Endodermal cell (in vitro differentiated cells): ENCODE data around the gene CACTIN. TPM values are rescaled to one million over a fixed set of nuclear protein-coding genes. Genes with fewer than 3 reads are reported as not detected.

Experiments
- DNase-seq: peaks from one replicate; pipeline ENCODE4 v3.0.0-alpha.2; 2017
- H3K27ac ChIP-seq: 2 replicates; pipeline ENCODE4 v1.5.1; 2013; ENCODE audit warnings: mild to moderate bottlenecking, low read depth, low read length, moderate library complexity
- H3K27me3 ChIP-seq: 2 replicates; pipeline ENCODE4 v1.6.1; 2013; ENCODE audit warnings: mild to moderate bottlenecking, low read length, moderate library complexity; ENCODE audit not compliant: insufficient read depth, control insufficient read depth, poor library complexity, severe bottlenecking
- H3K36me3 ChIP-seq: 2 replicates; pipeline ENCODE4 v1.7.0; 2013; ENCODE audit warnings: mild to moderate bottlenecking, low read length, moderate library complexity; ENCODE audit not compliant: control insufficient read depth, insufficient read depth
- H3K4me1 ChIP-seq: one replicate; pipeline ENCODE4 v1.7.0; 2013; ENCODE audit warnings: low read length; ENCODE audit not compliant: control insufficient read depth, insufficient read depth
- H3K4me3 ChIP-seq: 2 replicates; pipeline ENCODE4 v1.5.1; 2013; ENCODE audit warnings: mild to moderate bottlenecking, low read length, moderate library complexity
- H3K9ac ChIP-seq: 2 replicates; pipeline ENCODE4 v1.6.1; 2013; ENCODE audit warnings: mild to moderate bottlenecking, low read length, moderate library complexity; ENCODE audit not compliant: poor library complexity, severe bottlenecking; ENCODE audit errors: extremely low read depth
- H3K9me3 ChIP-seq: 2 replicates; pipeline ENCODE4 v1.6.1; 2013; ENCODE audit warnings: mild to moderate bottlenecking, low read length, moderate library complexity; ENCODE audit not compliant: control insufficient read depth
- H3K27ac Mint-ChIP-seq: 2 replicates; pipeline ENCODE4 v1.8.0; 2020; ENCODE audit warnings: mixed read lengths
- H3K27me3 Mint-ChIP-seq: 2 replicates; pipeline ENCODE4 v1.8.0; 2021; ENCODE audit warnings: mild to moderate bottlenecking, mixed read lengths; ENCODE audit not compliant: insufficient read depth
- H3K36me3 Mint-ChIP-seq: 2 replicates; pipeline ENCODE4 v1.8.0; 2020; ENCODE audit warnings: low read depth, mixed read lengths
- H3K4me1 Mint-ChIP-seq: 2 replicates; pipeline ENCODE4 v1.8.0; 2020; ENCODE audit warnings: mixed read lengths
- H3K4me3 Mint-ChIP-seq: 2 replicates; pipeline ENCODE4 v1.8.0; 2020; ENCODE audit warnings: mild to moderate bottlenecking, moderate library complexity, mixed read lengths
- H3K9me3 Mint-ChIP-seq: 2 replicates; pipeline ENCODE4 v1.8.0; 2020; ENCODE audit warnings: mild to moderate bottlenecking, mixed read lengths
- CTCF ChIP-seq: fragments of 200-600 bp; sonication (generic); conservative IDR thresholded peaks from 2 replicates; pipeline ENCODE4 v1.5.0; 2021; ENCODE audit warnings: antibody characterized with exemption, mild to moderate bottlenecking
- WGBS, 2 experiments: methylation state at CpG; one replicate each; pipeline versions ENCODE4 v1.1.5 to v1.1.7; 2013; ENCODE audit warnings: missing lambda C conversion rate in 2 of 2, mixed read lengths in 1 of 2; ENCODE audit not compliant: insufficient coverage in 1 of 2, insufficient read length in 1 of 2; 5-methylcytosine and 5-hydroxymethylcytosine counted together
- total RNA-seq, 2 donors: library from RNA; stranded (reverse); fragmentation: NEBNext Ultra II Directional in 1 of 2; extraction: Animal tissue kit (Norgen Biotek cat#: 25700) in 1 of 2; gene quantifications; 2 replicates in 1 of 2; 3 replicates in 1 of 2; pipeline ENCODE4 v1.2.1, GENCODE V29; 2021

The CACTIN gene
- total RNA-seq, 2 donors from 2014 or later, result 31.5 to 33.5 TPM

GRCh38 chr19:3612330-3612729 lies 14.3 kb downstream of the CACTIN start:
- Histone ChIP-seq H3K9ac (no peak overlapping the region), H3K9me3 (no peaks in the 10 kb centered on the region), H3K27me3 (no peaks in the 10 kb centered on the region), H3K4me1 (no peaks in the 10 kb centered on the region), H3K4me3 (no peak overlapping the region), H3K36me3 (peaks cover 7% of the 10 kb centered on the region), H3K27ac (no peak overlapping the region)
- H3K4me1 Mint-ChIP-seq, result peaks cover 3% of the 10 kb centered on the region
- no peak for DNase-seq
- H3K27me3 Mint-ChIP-seq, result peaks cover under 1% of the 10 kb centered on the region
- peaks cover 21% of the 10 kb centered on the region for H3K36me3 Mint-ChIP-seq
- WGBS, 2 experiments, result 94 to 96% methylated on average over 28 to 33 of the region's 33 CpGs
- TF ChIP-seq CTCF, result no peak
- H3K9me3 Mint-ChIP-seq, result no peaks in the 10 kb centered on the region
- no peak overlapping the region for H3K4me3 Mint-ChIP-seq
- no peak overlapping the region for H3K27ac Mint-ChIP-seq

- Histone ChIP-seq H3K9me3 (no peaks in the 10 kb centered on the region), H3K9ac (no peak overlapping the region), H3K4me1 (no peaks in the 10 kb centered on the region), H3K27ac (no peak overlapping the region), H3K36me3 (peaks cover 7% of the 10 kb centered on the region), H3K4me3 (no peak overlapping the region), H3K27me3 (no peaks in the 10 kb centered on the region)
- peaks cover 6% of the 10 kb centered on the region for H3K4me1 Mint-ChIP-seq
- no peaks in the 10 kb centered on the region for H3K9me3 Mint-ChIP-seq
- no peak overlapping the region for H3K27ac Mint-ChIP-seq
- no peak for DNase-seq
- no peak for TF ChIP-seq CTCF
- H3K27me3 Mint-ChIP-seq, result peaks cover 2% of the 10 kb centered on the region
- 95 to 96% methylated on average over 36 of the region's 36 CpGs for WGBS, 2 experiments
- H3K36me3 Mint-ChIP-seq, result peaks cover 17% of the 10 kb centered on the region
- H3K4me3 Mint-ChIP-seq, result no peak overlapping the region
Measured at GRCh38 chr19:3611841-3612240, 14.7 kb downstream of the CACTIN start.

GRCh38 chr19:3610745-3611717 lies 15.6 kb downstream of the CACTIN start:
- H3K4me3 ChIP-seq, result no peak overlapping the region
- Mint-ChIP-seq H3K4me1 (peaks cover 6% of the 10 kb centered on the region), H3K27me3 (peaks cover 2% of the 10 kb centered on the region), H3K9me3 (no peaks in the 10 kb centered on the region), H3K36me3 (peaks cover 17% of the 10 kb centered on the region), H3K27ac (no peak overlapping the region), H3K4me3 (no peak overlapping the region)
- peaks cover 4% of the 10 kb centered on the region for H3K27me3 ChIP-seq
- H3K36me3 ChIP-seq, result peaks cover 7% of the 10 kb centered on the region
- TF ChIP-seq CTCF, result no peak
- 92 to 95% methylated on average over 30 to 39 of the region's 41 CpGs for WGBS, 2 experiments
- no peak overlapping the region for H3K9ac ChIP-seq
- no peak overlapping the region for H3K27ac ChIP-seq
- H3K9me3 ChIP-seq, result no peaks in the 10 kb centered on the region
- DNase-seq, result no peak
- no peaks in the 10 kb centered on the region for H3K4me1 ChIP-seq
